Activated naive CD8-positive, alpha-beta T cell treated with anti-CD3 and anti-CD28 coated beads, Interleukin-2, amount 50 U/mL, for 24 hours (primary cell): ENCODE results near the gene CLSTN3.
"Not testable (repeated sequence)": the region's sequence is repeated elsewhere in the genome, so short reads cannot be mapped to it uniquely, and the experiment has no call there.

ENCODE experiments used
- ATAC-seq: fragments of 150-1000 bp; cut with Tn5 transposase; one replicate; pipeline ENCODE4 v1.10.0; 2021
- DNase-seq: peaks from one replicate; pipeline ENCODE4 v3.0.0; 2021
- H3K27ac Mint-ChIP-seq: one replicate; pipeline ENCODE4 v1.8.0; 2021; ENCODE audit warnings: mild to moderate bottlenecking, mixed read lengths
- H3K27me3 Mint-ChIP-seq: one replicate; pipeline ENCODE4 v1.8.0; 2021; ENCODE audit warnings: mixed read lengths
- H3K36me3 Mint-ChIP-seq: one replicate; pipeline ENCODE4 v1.8.0; 2021; ENCODE audit warnings: low read depth, mixed read lengths
- H3K4me1 Mint-ChIP-seq: one replicate; pipeline ENCODE4 v1.8.0; 2021; ENCODE audit warnings: mixed read lengths
- H3K4me3 Mint-ChIP-seq: one replicate; pipeline ENCODE4 v1.8.0; 2021; ENCODE audit warnings: mild to moderate bottlenecking, moderate library complexity, mixed read lengths
- H3K9me3 Mint-ChIP-seq: one replicate; pipeline ENCODE4 v1.8.0; 2021; ENCODE audit warnings: mixed read lengths

The CLSTN3 gene

GRCh38 chr12:7099290-7099996 is 30.7 kb upstream of the CLSTN3 start:
- Mint-ChIP-seq H3K4me3 (no peak overlapping the region), H3K27ac (no peak overlapping the region), H3K4me1 (peaks cover 1% of the 10 kb centered on the region)

GRCh38 chr12:7100239-7100638 is 29.9 kb upstream of the CLSTN3 start:
- H3K27ac Mint-ChIP-seq, result no peak overlapping the region
- H3K27me3 Mint-ChIP-seq, result no peaks in the 10 kb centered on the region
- H3K4me3 Mint-ChIP-seq, result no peak overlapping the region
- ATAC-seq (no peak), DNase-seq (no peak)
- H3K4me1 Mint-ChIP-seq, result peaks cover 1% of the 10 kb centered on the region
- peaks cover 11% of the 10 kb centered on the region for H3K36me3 Mint-ChIP-seq
- H3K9me3 Mint-ChIP-seq, result no peaks in the 10 kb centered on the region

More at GRCh38 chr12:7099290-7099996, 30.7 kb upstream of the CLSTN3 start:
- Mint-ChIP-seq H3K27me3 (no peaks in the 10 kb centered on the region), H3K9me3 (no peaks in the 10 kb centered on the region), H3K36me3 (peaks cover 8% of the 10 kb centered on the region)
- DNase-seq, result no peak
- no peak for ATAC-seq

DNA sequence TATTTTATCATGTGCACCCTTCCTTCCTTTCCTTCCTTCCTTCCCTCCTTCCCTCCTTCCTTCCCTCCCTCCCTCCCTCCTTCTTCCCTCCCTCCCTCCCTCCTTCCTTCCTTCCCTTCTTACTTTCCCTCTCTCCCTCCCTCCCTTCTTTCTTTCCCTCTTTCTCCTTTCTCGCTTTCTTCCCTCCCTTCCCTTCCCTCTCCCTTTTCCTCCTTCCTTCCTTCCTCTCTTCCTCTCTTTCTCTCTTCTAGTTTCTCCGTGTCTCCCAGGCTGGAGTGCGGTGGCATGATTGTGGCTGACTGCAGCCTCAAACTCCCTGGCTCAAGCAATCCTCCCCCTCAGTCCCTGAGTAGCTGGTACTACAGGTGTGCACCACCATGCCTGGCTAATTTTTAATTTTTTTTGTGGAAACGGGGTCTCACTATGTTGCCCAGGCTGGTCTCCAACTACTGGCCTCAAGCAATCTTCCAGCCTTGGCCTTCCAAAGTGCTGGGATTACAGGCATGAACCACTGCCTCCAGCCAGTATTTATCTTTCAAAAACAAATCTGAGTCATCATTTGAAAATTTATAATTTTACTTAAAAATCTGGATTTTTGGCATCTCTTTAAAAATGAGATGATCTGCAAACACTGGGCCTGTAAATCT is 29.0 kb upstream of the CLSTN3 start:
- DNase-seq (no peak), ATAC-seq (no peak)
- H3K4me1 Mint-ChIP-seq, result peaks cover 8% of the 10 kb centered on the region
- peaks cover 8% of the 10 kb centered on the region for H3K9me3 Mint-ChIP-seq
- no peak overlapping the region for H3K4me3 Mint-ChIP-seq
- H3K27ac Mint-ChIP-seq, result no peak overlapping the region
- H3K27me3 Mint-ChIP-seq, result no peaks in the 10 kb centered on the region
- peaks cover 19% of the 10 kb centered on the region for H3K36me3 Mint-ChIP-seq

- Mint-ChIP-seq H3K4me1 (peaks cover 13% of the 10 kb centered on the region), H3K9me3 (peaks cover 12% of the 10 kb centered on the region), H3K36me3 (peaks cover 24% of the 10 kb centered on the region), H3K4me3 (no peak overlapping the region), H3K27me3 (no peaks in the 10 kb centered on the region), H3K27ac (no peak overlapping the region)
- no peak for DNase-seq
- no peak for ATAC-seq
Measured at GRCh38 chr12:7101694-7102131, 28.5 kb upstream of the CLSTN3 start.

DNA sequence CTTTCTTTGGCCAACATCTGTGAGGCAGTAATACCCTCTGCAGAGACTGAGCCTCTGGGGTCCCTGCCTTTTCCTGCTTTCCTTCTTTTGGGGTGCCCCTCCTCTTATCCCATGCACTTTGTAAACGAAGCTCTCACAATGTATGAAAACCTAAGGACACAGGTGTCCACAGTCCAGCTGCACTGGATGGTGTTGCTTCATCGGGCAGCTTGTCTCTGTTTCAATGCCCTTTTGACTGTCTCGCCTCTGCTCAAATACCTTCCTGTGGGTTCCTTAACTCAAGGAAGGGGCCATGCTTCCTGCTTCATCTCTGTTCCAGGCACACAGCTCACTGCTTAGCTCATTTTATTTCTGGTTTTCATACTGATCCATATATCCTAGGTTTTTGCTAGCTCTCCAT is 27.6 kb upstream of the CLSTN3 start:
- DNase-seq (no peak), ATAC-seq (no peak)
- Mint-ChIP-seq H3K27ac (no peak overlapping the region), H3K4me1 (peaks cover 18% of the 10 kb centered on the region), H3K4me3 (no peak overlapping the region), H3K36me3 (peaks cover 26% of the 10 kb centered on the region), H3K9me3 (peaks cover 12% of the 10 kb centered on the region), H3K27me3 (no peaks in the 10 kb centered on the region)

GRCh38 chr12:7103837-7104584 is 26.2 kb upstream of the CLSTN3 start:
- no peaks in the 10 kb centered on the region for H3K27me3 Mint-ChIP-seq
- no peak overlapping the region for H3K27ac Mint-ChIP-seq
- H3K36me3 Mint-ChIP-seq, result peaks cover 24% of the 10 kb centered on the region
- DNase-seq (no peak), ATAC-seq (no peak)
- no peak overlapping the region for H3K4me3 Mint-ChIP-seq
- peaks cover 12% of the 10 kb centered on the region for H3K9me3 Mint-ChIP-seq
- peaks cover 25% of the 10 kb centered on the region for H3K4me1 Mint-ChIP-seq

DNA sequence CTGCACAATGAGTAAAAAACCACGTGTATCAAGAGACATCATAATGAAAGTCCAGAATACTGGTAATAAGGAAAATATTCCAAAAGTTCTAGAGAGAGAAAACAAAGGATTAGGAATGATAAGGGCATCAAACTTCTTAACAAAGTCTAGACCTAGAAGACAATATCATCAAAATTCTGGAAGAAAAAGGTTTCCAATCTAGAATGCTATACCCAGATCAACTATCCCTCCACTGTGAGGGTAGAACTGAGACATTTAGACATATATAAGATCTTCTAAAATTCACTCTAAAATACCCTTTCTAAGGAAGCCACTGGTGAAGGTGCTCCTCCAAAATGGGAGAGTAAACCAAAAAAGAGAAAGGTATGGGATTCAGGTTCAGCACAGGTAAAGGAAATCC is 24.1 kb upstream of the CLSTN3 start:
- ATAC-seq, result no peak
- no peak for DNase-seq
- Mint-ChIP-seq H3K27ac (no peak overlapping the region), H3K27me3 (no peaks in the 10 kb centered on the region), H3K9me3 (peaks cover 12% of the 10 kb centered on the region), H3K36me3 (peaks cover 24% of the 10 kb centered on the region), H3K4me3 (no peak overlapping the region), H3K4me1 (peaks cover 34% of the 10 kb centered on the region)

GRCh38 chr12:7107181-7107580 is 23.0 kb upstream of the CLSTN3 start:
- Mint-ChIP-seq H3K4me1 (peaks cover 34% of the 10 kb centered on the region), H3K36me3 (peaks cover 26% of the 10 kb centered on the region), H3K9me3 (peaks cover 12% of the 10 kb centered on the region), H3K4me3 (peak overlapping the region; percentile 15)
- DNase-seq, H3K27me3 Mint-ChIP-seq, H3K27ac Mint-ChIP-seq, ATAC-seq: not testable (repeated sequence)

DNA sequence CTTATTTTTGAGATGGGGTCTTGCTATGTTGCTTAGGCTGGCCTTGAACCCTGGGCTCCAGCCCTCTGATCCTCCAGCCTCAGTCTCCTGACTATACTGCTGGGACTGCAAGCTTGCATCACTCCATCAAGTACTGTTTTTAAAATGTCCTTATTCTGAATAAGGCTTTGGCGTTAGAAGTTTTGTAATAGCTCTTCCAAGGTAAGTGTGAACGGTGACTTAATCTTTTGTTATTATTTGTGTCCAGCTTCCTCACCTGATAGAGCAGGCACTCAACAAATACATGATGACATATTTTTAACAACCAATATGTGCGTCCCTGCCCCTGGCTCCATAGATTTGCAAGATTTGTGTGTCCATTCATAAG is 22.6 kb upstream of the CLSTN3 start:
- peak overlapping the region; percentile 95 for H3K4me3 Mint-ChIP-seq
- H3K4me1 Mint-ChIP-seq, result peaks cover 34% of the 10 kb centered on the region
- no peaks in the 10 kb centered on the region for H3K27me3 Mint-ChIP-seq
- ATAC-seq, result no peak
- peaks cover 26% of the 10 kb centered on the region for H3K36me3 Mint-ChIP-seq
- no peak for DNase-seq
- peaks cover 12% of the 10 kb centered on the region for H3K9me3 Mint-ChIP-seq
- peak overlapping the region; percentile 97 for H3K27ac Mint-ChIP-seq

DNA sequence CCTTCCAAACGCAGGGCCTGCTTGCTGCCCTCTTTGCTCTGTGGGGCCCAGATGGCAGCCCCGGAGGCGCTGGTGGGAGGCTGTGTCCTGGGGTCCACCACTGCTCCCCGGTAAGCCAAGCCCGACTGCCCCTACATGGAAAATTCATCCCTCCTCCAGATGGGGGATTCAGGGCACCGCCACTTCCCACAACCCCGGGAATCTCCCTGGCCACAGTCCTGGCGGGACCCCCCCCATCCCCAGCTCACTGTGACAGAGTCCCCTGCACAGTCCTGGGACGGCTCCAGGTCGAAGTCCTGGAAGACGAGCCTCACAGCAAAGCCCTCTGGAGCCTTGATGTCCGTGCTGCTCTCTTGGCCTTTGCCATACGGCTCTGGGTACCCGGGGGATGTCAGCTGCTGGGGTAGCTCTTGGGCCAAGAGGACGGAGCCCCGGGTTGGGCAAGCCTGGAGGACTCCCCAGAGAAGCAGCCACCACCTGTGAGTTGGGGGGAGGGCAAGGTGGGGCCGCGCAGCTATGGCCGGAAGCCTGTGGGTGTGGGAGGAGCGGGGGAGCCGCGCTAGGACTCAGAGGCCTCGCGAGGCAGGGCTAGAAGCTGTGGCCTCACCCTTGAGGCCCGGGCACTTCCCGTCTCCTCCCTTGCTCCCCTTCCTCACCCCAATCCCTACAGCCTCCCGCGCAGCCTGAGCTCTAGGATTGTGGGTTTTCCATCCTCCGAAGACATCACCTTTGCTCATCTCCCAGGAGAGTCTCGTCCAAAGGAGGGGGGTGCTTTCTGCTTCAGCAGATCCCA is 22.0 kb upstream of the CLSTN3 start:
- DNase-seq (peak; percentile 79), ATAC-seq (peak; percentile 96)
- Mint-ChIP-seq H3K4me3 (peak overlapping the region; percentile 95), H3K27me3 (no peaks in the 10 kb centered on the region), H3K36me3 (peaks cover 26% of the 10 kb centered on the region), H3K4me1 (peaks cover 34% of the 10 kb centered on the region), H3K9me3 (peaks cover 12% of the 10 kb centered on the region), H3K27ac (peak overlapping the region; percentile 97)

DNA sequence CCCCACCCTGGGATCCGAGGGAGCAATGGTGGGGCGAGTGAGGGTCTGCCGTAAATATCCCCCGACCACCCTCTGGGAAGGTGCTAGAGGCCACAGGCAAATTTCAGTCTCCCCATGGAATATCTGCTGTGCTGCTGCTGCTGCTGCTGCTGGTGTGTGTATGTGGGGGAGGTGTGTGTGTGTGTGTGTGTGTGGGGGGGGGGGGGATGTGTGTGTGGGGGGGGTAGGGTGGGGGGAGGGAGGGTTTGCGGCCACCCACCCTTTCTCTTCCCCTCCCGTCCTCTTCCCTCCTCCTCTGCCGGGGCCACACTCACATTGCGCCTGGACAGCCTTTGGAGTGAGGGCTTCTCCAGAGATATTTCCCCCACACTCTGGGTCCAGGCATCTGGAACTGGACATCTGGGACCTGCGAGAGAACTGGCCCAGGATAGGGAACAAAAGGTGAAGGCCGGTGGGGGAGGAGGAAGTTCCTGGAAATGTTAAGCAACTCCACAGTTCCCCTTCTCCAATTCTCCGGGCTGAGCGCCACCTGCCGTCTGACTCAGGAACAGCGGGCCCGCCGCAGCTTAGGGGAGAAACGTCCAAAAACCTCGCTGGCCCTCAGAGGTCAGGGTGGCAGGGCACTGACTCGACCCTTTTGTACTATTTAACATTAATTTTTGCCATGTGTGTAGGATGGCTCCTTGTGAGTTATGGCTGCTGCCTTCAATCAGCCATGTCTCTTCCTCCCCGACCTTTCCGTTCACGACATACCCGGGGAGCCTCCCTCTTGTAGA is 21.2 kb upstream of the CLSTN3 start, which contains the start of gene C1RL:
C1RL (minus strand) TSS at position 419 of the 776 bp plus-strand sequence; CDS start at position 385, 34 bp downstream.
- ATAC-seq, result peak; percentile 50
- peak; percentile 94 for DNase-seq
- Mint-ChIP-seq H3K36me3 (peaks cover 24% of the 10 kb centered on the region), H3K4me1 (peaks cover 38% of the 10 kb centered on the region), H3K4me3 (peak within 1 kb of the TSS; percentile 95), H3K27me3 (no peaks in the 10 kb centered on the region), H3K27ac (peak within 1 kb of the TSS; percentile 97), H3K9me3 (peaks cover 12% of the 10 kb centered on the region)

GRCh38 chr12:7109572-7109920 is 20.6 kb upstream of the CLSTN3 start:
- peaks cover 12% of the 10 kb centered on the region for H3K9me3 Mint-ChIP-seq
- peak overlapping the region; percentile 95 for H3K4me3 Mint-ChIP-seq
- peaks cover 29% of the 10 kb centered on the region for H3K36me3 Mint-ChIP-seq
- H3K27me3 Mint-ChIP-seq, result no peaks in the 10 kb centered on the region
- peaks cover 38% of the 10 kb centered on the region for H3K4me1 Mint-ChIP-seq
- ATAC-seq (no peak), DNase-seq (no peak)
- H3K27ac Mint-ChIP-seq, result peak overlapping the region; percentile 97

- DNase-seq (no peak), ATAC-seq (no peak)
- no peak overlapping the region for H3K27ac Mint-ChIP-seq
- peaks cover 35% of the 10 kb centered on the region for H3K4me1 Mint-ChIP-seq
- H3K9me3 Mint-ChIP-seq, result peaks cover 9% of the 10 kb centered on the region
- H3K27me3 Mint-ChIP-seq, result no peaks in the 10 kb centered on the region
- H3K4me3 Mint-ChIP-seq, result no peak overlapping the region
- H3K36me3 Mint-ChIP-seq, result peaks cover 24% of the 10 kb centered on the region
Measured at GRCh38 chr12:7110661-7111060, 19.5 kb upstream of the CLSTN3 start.
